WI38 (cell line): ENCODE results near the gene CCDC32.

ENCODE experiments used
- H3K4me3 ChIP-seq: 2 replicates; pipeline ENCODE4 v1.5.1; 2011; ENCODE audit warnings: low read depth, mild to moderate bottlenecking, control low read depth, low read length
- TF ChIP-seq, protein P1 (sequence below): IDR thresholded peaks from 2 replicates; pipeline ENCODE4 v1.5.1; 2012; ENCODE audit warnings: low read depth, mild to moderate bottlenecking, control low read depth, low read length

The CCDC32 gene

DNA sequence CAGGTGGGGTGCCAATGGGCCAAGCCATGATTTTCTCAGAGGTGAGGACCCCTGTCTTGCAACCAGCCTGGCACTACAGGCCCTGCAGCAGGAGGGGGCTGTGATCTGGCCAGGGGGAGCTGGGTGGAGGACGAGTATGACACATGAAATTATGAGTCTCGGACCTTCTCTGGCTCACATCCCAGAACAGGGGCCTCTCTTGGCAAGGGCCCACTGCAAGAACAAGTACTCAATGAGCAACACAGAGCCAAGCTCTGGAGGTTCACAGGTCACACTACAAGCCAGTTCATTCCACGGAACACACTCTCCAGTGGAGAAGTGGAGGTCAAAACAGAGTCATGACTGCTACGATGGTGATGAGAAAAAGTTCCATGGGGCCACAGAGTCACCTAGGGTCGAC lies 28.3 kb downstream of the CCDC32 start:
- TF ChIP-seq, protein P1, sequence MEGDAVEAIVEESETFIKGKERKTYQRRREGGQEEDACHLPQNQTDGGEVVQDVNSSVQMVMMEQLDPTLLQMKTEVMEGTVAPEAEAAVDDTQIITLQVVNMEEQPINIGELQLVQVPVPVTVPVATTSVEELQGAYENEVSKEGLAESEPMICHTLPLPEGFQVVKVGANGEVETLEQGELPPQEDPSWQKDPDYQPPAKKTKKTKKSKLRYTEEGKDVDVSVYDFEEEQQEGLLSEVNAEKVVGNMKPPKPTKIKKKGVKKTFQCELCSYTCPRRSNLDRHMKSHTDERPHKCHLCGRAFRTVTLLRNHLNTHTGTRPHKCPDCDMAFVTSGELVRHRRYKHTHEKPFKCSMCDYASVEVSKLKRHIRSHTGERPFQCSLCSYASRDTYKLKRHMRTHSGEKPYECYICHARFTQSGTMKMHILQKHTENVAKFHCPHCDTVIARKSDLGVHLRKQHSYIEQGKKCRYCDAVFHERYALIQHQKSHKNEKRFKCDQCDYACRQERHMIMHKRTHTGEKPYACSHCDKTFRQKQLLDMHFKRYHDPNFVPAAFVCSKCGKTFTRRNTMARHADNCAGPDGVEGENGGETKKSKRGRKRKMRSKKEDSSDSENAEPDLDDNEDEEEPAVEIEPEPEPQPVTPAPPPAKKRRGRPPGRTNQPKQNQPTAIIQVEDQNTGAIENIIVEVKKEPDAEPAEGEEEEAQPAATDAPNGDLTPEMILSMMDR = no peak

DNA sequence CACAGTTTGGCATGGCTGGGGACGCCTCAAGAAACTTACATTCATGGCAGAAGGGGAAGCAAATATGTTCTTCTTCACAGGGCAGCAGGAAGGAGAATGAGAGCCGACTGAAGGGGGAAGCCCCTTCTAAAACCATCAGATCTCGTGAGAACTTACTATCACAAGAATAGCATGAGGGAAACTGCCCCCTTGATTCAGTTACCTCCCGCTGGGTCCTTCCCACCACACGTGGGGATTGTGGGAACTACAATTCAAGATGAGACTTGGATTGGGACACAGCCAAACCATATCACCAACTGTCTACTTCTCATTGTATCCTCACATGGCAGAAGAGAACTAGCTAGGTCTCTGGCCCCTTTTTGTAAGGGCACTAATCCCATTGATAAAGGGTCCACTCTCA lies 30.5 kb downstream of the CCDC32 start:
- TF ChIP-seq, protein P1 = no peak
- H3K4me3 ChIP-seq = no peak overlapping the region

More for the DNA sequence above, 28.3 kb downstream of the CCDC32 start:
- no peak overlapping the region for H3K4me3 ChIP-seq

DNA sequence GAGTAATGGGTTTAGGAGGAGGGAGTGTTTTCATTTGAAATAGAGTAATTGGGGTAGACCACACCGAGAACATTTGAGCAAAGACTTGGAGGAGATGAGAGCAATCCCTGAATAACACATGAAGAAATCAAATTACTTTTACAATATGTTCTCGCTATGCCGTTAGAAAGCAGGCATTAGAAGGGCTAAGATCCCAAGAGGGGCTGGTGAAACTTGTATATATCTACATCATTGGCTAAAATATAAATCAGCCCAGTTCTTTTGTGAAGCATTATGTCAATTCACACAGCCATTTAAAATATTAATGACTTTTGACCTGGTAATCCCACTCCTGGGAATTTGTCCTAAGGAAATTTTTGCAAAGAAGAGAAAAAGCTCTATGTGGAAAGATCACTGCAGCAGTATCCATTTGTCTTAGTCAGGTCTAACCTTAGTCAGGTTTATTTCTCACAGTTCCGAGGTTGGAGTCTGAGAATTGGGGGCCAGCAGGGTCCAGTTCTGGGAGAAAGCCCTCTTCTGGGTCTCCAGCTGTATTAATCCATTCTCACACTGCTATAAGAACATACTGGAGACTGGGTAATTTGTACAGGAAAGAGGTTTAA lies 31.0 kb downstream of the CCDC32 start:
- TF ChIP-seq, protein P1 = no peak
- H3K4me3 ChIP-seq = no peak overlapping the region

DNA sequence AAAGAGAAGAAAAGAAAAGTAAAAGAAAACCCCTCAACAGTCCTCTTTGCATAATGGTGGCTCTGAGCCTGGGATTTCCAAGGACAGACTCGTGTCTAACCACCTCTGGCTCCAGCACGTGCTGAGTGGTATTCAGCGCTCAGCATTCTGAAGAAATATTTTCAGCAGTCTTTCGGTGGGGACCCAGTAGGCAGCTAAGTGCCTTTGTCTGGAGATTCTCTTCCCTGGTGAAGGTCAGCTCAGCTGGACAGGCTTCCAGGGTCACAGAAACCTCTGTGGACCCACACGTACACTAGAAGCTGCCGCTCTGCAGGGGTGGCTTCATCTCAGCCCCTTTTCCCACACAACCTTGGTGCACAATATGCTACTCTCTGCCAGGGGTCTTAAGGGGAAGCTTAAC lies 36.0 kb downstream of the CCDC32 start:
- TF ChIP-seq, protein P1 = no peak
- no peak overlapping the region for H3K4me3 ChIP-seq

DNA sequence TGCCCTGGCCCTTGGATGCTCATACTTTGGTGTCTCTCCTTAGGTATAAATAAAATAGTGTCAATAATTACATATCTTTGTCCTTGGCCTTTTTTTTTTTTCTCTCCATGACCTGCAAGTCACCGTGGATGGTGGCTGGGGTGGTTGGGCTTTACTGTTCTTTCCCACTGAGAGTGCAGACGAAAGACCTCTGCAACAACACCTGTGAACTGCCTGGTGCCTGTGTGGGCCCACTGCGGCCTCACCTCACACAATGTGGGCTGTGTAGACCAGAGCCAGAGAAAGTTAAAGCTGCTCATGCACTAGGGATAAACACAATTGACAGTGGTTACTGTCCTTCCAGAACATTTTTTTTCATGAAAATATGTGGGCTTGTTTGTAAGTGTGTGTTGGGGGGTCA lies 39.0 kb downstream of the CCDC32 start:
- H3K4me3 ChIP-seq = no peak overlapping the region
- TF ChIP-seq, protein P1 = no peak

GRCh38 chr15:40523611-40524010 lies 41.2 kb downstream of the CCDC32 start:
- no peak overlapping the region for H3K4me3 ChIP-seq
- TF ChIP-seq, protein P1 = no peak

- TF ChIP-seq, protein P1 = no peak
Observed at GRCh38 chr15:40516322-40516721, 48.5 kb downstream of the CCDC32 start.

More at GRCh38 chr15:40516322-40516721, 48.5 kb downstream of the CCDC32 start:
- H3K4me3 ChIP-seq = no peak overlapping the region
